Caco-2 (cell line): ENCODE results near the gene RIPOR2. TPM values are rescaled to one million over a fixed set of nuclear protein-coding genes. Genes with fewer than 3 reads are reported as not detected.

ENCODE experiments used
- BruUV-seq: library from RNA; stranded (reverse); fragments of 400-500 nt; replicated peaks from 2 replicates; lab custom pipeline; 2021; lab: Mats Ljungman, UMichigan
- CTCF ChIA-PET: fragments of 300-600 bp; sonication (Branson Sonifier 250); formaldehyde crosslinking; loops from one replicate; lab custom pipeline; 2022; ENCODE audit warnings: antibody characterized with exemption; lab: Charles Lee
- POLR2A ChIA-PET: fragments of 300-600 bp; sonication (Branson Sonifier 250); formaldehyde crosslinking; loops from one replicate; lab custom pipeline; 2022; ENCODE audit warnings: antibody characterized with exemption; lab: Charles Lee
- DNase-seq, 2 experiments: peaks; one replicate each; pipeline versions ENCODE4 v3.0.0 to v3.0.0-alpha.2; 2020 to 2022
- H3K27me3 ChIP-seq: replicated peaks from 2 replicates; pipeline ENCODE4 v1.6.0; 2011; ENCODE audit warnings: low read length; ENCODE audit not compliant: control insufficient read depth, insufficient read depth
- H3K36me3 ChIP-seq: 2 replicates; pipeline ENCODE4 v1.5.1; 2011; ENCODE audit warnings: low read length; ENCODE audit not compliant: control insufficient read depth, insufficient read depth
- H3K4me1 ChIP-seq: fragments of 250-450 bp; sonication (Bioruptor Pico); 2 replicates; pipeline ENCODE4 v1.5.1; 2020; ENCODE audit warnings: mild to moderate bottlenecking
- H3K4me3 ChIP-seq: 2 replicates; pipeline ENCODE4 v1.5.1; 2011; ENCODE audit warnings: low read depth, mild to moderate bottlenecking, control low read depth, low read length
- H3K9me3 ChIP-seq: fragments of 250-450 bp; sonication (Bioruptor Pico); 2 replicates; pipeline ENCODE4 v1.5.1; 2020; ENCODE audit warnings: mild to moderate bottlenecking, moderate library complexity
- H3K27ac Mint-ChIP-seq: one replicate; pipeline ENCODE4 v1.8.0; 2022; ENCODE audit warnings: mixed read lengths; ENCODE audit not compliant: unreplicated experiment
- H3K27me3 Mint-ChIP-seq: one replicate; pipeline ENCODE4 v1.8.0; 2022; ENCODE audit warnings: mixed read lengths; ENCODE audit not compliant: insufficient read depth, unreplicated experiment
- H3K36me3 Mint-ChIP-seq: one replicate; pipeline ENCODE4 v1.8.0; 2022; ENCODE audit warnings: mild to moderate bottlenecking, mixed read lengths; ENCODE audit not compliant: insufficient read depth, unreplicated experiment
- H3K4me1 Mint-ChIP-seq: one replicate; pipeline ENCODE4 v1.8.0; 2022; ENCODE audit warnings: low read depth, mixed read lengths; ENCODE audit not compliant: unreplicated experiment
- H3K4me3 Mint-ChIP-seq: one replicate; pipeline ENCODE4 v1.8.0; 2022; ENCODE audit warnings: mild to moderate bottlenecking, moderate library complexity, mixed read lengths; ENCODE audit not compliant: unreplicated experiment
- H3K9me3 Mint-ChIP-seq: one replicate; pipeline ENCODE4 v1.8.0; 2022; ENCODE audit warnings: mixed read lengths; ENCODE audit not compliant: unreplicated experiment
- intact Hi-C: fragments of 100-400 bp; cut with micrococcal nuclease; formaldehyde crosslinking; loops from one replicate; pipeline ENCODE4 v1.10.0; 2022; ENCODE audit not compliant: unreplicated experiment
- total RNA-seq: library from RNA; stranded (reverse); gene quantifications from 2 replicates; pipeline ENCODE4 v1.2.3, GENCODE V29; 2022
- TF ChIP-seq, protein P1 (sequence below), 2 experiments: fragments of 200-600 bp in 1 of 2; IDR thresholded peaks; 1 replicate in 1 of 2; 2 replicates in 1 of 2; pipeline versions ENCODE4 v1.5.1 to v1.8.0; 2011 to 2022; ENCODE audit warnings: antibody characterized with exemption in 1 of 2, control low read depth in 1 of 2, inconsistent platforms in 1 of 2, low read depth in 1 of 2, low read length in 1 of 2, mild to moderate bottlenecking in 1 of 2, moderate library complexity in 1 of 2; ENCODE audit not compliant: insufficient read depth in 1 of 2, severe bottlenecking in 1 of 2, unreplicated experiment in 1 of 2

RIPOR2 gene
- total RNA-seq, 1 experiment from 2014 or later = 0.64 TPM

DNA sequence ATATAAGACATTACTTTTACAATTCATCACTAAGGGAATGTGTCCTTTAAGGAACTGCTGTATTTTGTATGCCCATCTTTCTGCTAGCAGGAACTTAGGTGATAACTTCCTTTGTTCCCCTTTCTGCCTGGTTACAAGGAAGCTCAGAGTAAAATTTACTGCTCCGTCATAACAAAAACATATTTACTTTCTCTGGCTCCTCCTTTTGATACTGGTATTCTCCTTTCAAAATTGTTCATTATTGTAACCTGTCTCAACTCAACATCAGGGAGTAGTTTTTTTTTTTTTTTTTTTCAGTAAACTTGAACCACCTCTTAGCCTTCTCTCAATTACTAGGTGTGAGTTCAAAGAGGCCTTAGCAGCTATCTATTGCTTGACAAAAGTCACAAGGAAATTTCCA is 37.1 kb downstream of the RIPOR2 start:
- peaks cover 11% of the 10 kb centered on the region for H3K9me3 Mint-ChIP-seq
- TF ChIP-seq, protein P1, sequence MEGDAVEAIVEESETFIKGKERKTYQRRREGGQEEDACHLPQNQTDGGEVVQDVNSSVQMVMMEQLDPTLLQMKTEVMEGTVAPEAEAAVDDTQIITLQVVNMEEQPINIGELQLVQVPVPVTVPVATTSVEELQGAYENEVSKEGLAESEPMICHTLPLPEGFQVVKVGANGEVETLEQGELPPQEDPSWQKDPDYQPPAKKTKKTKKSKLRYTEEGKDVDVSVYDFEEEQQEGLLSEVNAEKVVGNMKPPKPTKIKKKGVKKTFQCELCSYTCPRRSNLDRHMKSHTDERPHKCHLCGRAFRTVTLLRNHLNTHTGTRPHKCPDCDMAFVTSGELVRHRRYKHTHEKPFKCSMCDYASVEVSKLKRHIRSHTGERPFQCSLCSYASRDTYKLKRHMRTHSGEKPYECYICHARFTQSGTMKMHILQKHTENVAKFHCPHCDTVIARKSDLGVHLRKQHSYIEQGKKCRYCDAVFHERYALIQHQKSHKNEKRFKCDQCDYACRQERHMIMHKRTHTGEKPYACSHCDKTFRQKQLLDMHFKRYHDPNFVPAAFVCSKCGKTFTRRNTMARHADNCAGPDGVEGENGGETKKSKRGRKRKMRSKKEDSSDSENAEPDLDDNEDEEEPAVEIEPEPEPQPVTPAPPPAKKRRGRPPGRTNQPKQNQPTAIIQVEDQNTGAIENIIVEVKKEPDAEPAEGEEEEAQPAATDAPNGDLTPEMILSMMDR (IDR thresholded peaks at IDR 0.05; ENCODE audit: insufficient read depth in 1 of 2, low read depth in 1 of 2, low read length in 1 of 2, severe bottlenecking in 1 of 2, unreplicated experiment in 1 of 2) = no peak
- DNase-seq = no peak
- no peak overlapping the region for H3K4me3 Mint-ChIP-seq
- no peak overlapping the region for H3K4me3 ChIP-seq
- no peaks in the 10 kb centered on the region for H3K27me3 Mint-ChIP-seq
- ChIA-PET CTCF (no interaction called here), POLR2A (no interaction called here)
- no TSS peak for BruUV-seq
- H3K27me3 ChIP-seq = no peaks in the 10 kb centered on the region
- H3K27ac Mint-ChIP-seq = no peak overlapping the region
- H3K36me3 ChIP-seq = no peaks in the 10 kb centered on the region
- H3K36me3 Mint-ChIP-seq = no peaks in the 10 kb centered on the region
- no peaks in the 10 kb centered on the region for H3K4me1 ChIP-seq
- H3K4me1 Mint-ChIP-seq = no peaks in the 10 kb centered on the region
- intact Hi-C loops = no loop called here
- no peaks in the 10 kb centered on the region for H3K9me3 ChIP-seq

- H3K9me3 ChIP-seq = no peaks in the 10 kb centered on the region
- Mint-ChIP-seq H3K36me3 (no peaks in the 10 kb centered on the region), H3K4me3 (no peak overlapping the region), H3K27ac (no peak overlapping the region), H3K4me1 (no peaks in the 10 kb centered on the region), H3K9me3 (no peaks in the 10 kb centered on the region), H3K27me3 (no peaks in the 10 kb centered on the region)
- intact Hi-C loops = no loop called here
- no peak overlapping the region for H3K4me3 ChIP-seq
- no TSS peak for BruUV-seq
- no peak for DNase-seq
- TF ChIP-seq, protein P1 (IDR thresholded peaks at IDR 0.05; ENCODE audit: insufficient read depth in 1 of 2, low read depth in 1 of 2, low read length in 1 of 2, severe bottlenecking in 1 of 2, unreplicated experiment in 1 of 2) = no peak
- ChIA-PET POLR2A (no interaction called here), CTCF (no interaction called here)
- H3K36me3 ChIP-seq = no peaks in the 10 kb centered on the region
- no peaks in the 10 kb centered on the region for H3K27me3 ChIP-seq
- no peaks in the 10 kb centered on the region for H3K4me1 ChIP-seq
These were observed 38.6 kb downstream of the RIPOR2 start for GRCh38 chr6:24897186-24897585.

- TF ChIP-seq, protein P1 (IDR thresholded peaks at IDR 0.05; ENCODE audit: insufficient read depth in 1 of 2, low read depth in 1 of 2, low read length in 1 of 2, severe bottlenecking in 1 of 2, unreplicated experiment in 1 of 2) = no peak
- POLR2A ChIA-PET = no interaction called here
These were observed 42.4 kb downstream of the RIPOR2 start for GRCh38 chr6:24893342-24893850.

More at GRCh38 chr6:24893342-24893850, 42.4 kb downstream of the RIPOR2 start:
- no TSS peak for BruUV-seq
- no peaks in the 10 kb centered on the region for H3K36me3 Mint-ChIP-seq
- CTCF ChIA-PET = no interaction called here
- no peak overlapping the region for H3K4me3 Mint-ChIP-seq
- H3K4me1 Mint-ChIP-seq = no peaks in the 10 kb centered on the region
- no peak for DNase-seq
- H3K36me3 ChIP-seq = no peaks in the 10 kb centered on the region
- H3K27me3 Mint-ChIP-seq = no peaks in the 10 kb centered on the region
- H3K9me3 ChIP-seq = no peaks in the 10 kb centered on the region
- no peaks in the 10 kb centered on the region for H3K4me1 ChIP-seq
- intact Hi-C loops = no loop called here
- no peaks in the 10 kb centered on the region for H3K27me3 ChIP-seq
- no peak overlapping the region for H3K4me3 ChIP-seq
- no peaks in the 10 kb centered on the region for H3K9me3 Mint-ChIP-seq
- H3K27ac Mint-ChIP-seq = no peak overlapping the region
